Upper lobe of right lung (tissue), 1 donor: ENCODE results near the gene EIPR1. TPM values are rescaled to one million over a fixed set of nuclear protein-coding genes. Genes with fewer than 3 reads are reported as not detected.
A peak's percentile ranks its signal among the peaks of the same experiment; 100 is the strongest.
"Not testable (repeated sequence)": the region's sequence is repeated elsewhere in the genome, so short reads cannot be mapped to it uniquely, and the experiment has no call there.

Experiments
- ATAC-seq: fragments of 200-7000 bp; cut with Tn5 transposase; one replicate; pipeline ENCODE4 v1.9.1; 2020; ENCODE audit warnings: mild to moderate bottlenecking, moderate library complexity
- DNase-seq: peaks from one replicate; pipeline ENCODE4 v3.0.0-alpha.2; 2020
- H3K27ac ChIP-seq: fragments of 200-600 bp; one replicate; pipeline ENCODE4 v1.8.0; 2022
- H3K27me3 ChIP-seq: fragments of 200-600 bp; one replicate; pipeline ENCODE4 v1.8.0; 2022; ENCODE audit warnings: mild to moderate bottlenecking
- H3K36me3 ChIP-seq: fragments of 200-600 bp; one replicate; pipeline ENCODE4 v1.8.0; 2022
- H3K4me1 ChIP-seq: fragments of 200-600 bp; one replicate; pipeline ENCODE4 v1.8.0; 2022
- H3K4me3 ChIP-seq: fragments of 200-600 bp; one replicate; pipeline ENCODE4 v1.8.0; 2022; ENCODE audit warnings: mild to moderate bottlenecking
- H3K9me3 ChIP-seq: fragments of 200-600 bp; one replicate; pipeline ENCODE4 v1.8.0; 2022
- CTCF ChIP-seq: fragments of 200-600 bp; IDR thresholded peaks from one replicate; pipeline ENCODE4 v1.8.0; 2022; ENCODE audit warnings: antibody characterized with exemption
- intact Hi-C: fragments of 100-400 bp; cut with DNase I; formaldehyde crosslinking; loops from one replicate; pipeline ENCODE4 v1.11.0; 2022
- total RNA-seq: library from RNA; stranded (reverse); fragmentation: NEBNext Ultra II Directional; extraction: Animal tissue kit (Norgen Biotek cat#: 25700); gene quantifications from one replicate; pipeline ENCODE4 v1.2.1, GENCODE V29; 2021
- donor health status: DM: no; HTN: yes; CAD: no; lungs with severe emphysema.

The EIPR1 gene
- total RNA-seq, 1 donor from 2014 or later: 16.6 TPM

- intact Hi-C loops: no loop called here
- Histone ChIP-seq H3K4me1 (no peaks in the 10 kb centered on the region), H3K27ac (no peak overlapping the region), H3K4me3 (no peak overlapping the region), H3K36me3 (no peaks in the 10 kb centered on the region), H3K27me3 (no peaks in the 10 kb centered on the region), H3K9me3 (no peaks in the 10 kb centered on the region)
- TF ChIP-seq CTCF: no peak
- ATAC-seq: no peak
- DNase-seq: no peak
Observed at GRCh38 chr2:3365219-3365618, 12.4 kb downstream of the EIPR1 start.

GRCh38 chr2:3361518-3362389, 15.9 kb downstream of the EIPR1 start:
- intact Hi-C loops: no loop called here

GRCh38 chr2:3357926-3358325, 19.7 kb downstream of the EIPR1 start:
- H3K9me3 ChIP-seq: no peaks in the 10 kb centered on the region
- H3K27ac ChIP-seq: no peak overlapping the region
- no peaks in the 10 kb centered on the region for H3K4me1 ChIP-seq
- no peaks in the 10 kb centered on the region for H3K27me3 ChIP-seq
- ATAC-seq (no peak), DNase-seq (no peak)
- peaks cover 14% of the 10 kb centered on the region for H3K36me3 ChIP-seq
- no peak for TF ChIP-seq CTCF
- no peak overlapping the region for H3K4me3 ChIP-seq
- intact Hi-C loops: no loop called here

More at GRCh38 chr2:3361518-3362389, 15.9 kb downstream of the EIPR1 start:
- Histone ChIP-seq H3K27ac (no peak overlapping the region), H3K4me1 (no peaks in the 10 kb centered on the region), H3K36me3 (no peaks in the 10 kb centered on the region), H3K27me3 (no peaks in the 10 kb centered on the region), H3K9me3 (no peaks in the 10 kb centered on the region), H3K4me3 (no peak overlapping the region)
- TF ChIP-seq CTCF: no peak
- DNase-seq (no peak), ATAC-seq (peak; percentile 24)

GRCh38 chr2:3357446-3357845, 20.2 kb downstream of the EIPR1 start:
- H3K27ac ChIP-seq, intact Hi-C loops, H3K4me3 ChIP-seq, H3K27me3 ChIP-seq, H3K9me3 ChIP-seq, DNase-seq, H3K4me1 ChIP-seq: not testable (repeated sequence)
- peak; percentile 36 for ATAC-seq
- peaks cover 19% of the 10 kb centered on the region for H3K36me3 ChIP-seq

- no peaks in the 10 kb centered on the region for H3K27me3 ChIP-seq
- DNase-seq: no peak
- H3K9me3 ChIP-seq: no peaks in the 10 kb centered on the region
- H3K27ac ChIP-seq: no peak overlapping the region
- intact Hi-C loops: no loop called here
- H3K4me3 ChIP-seq: no peak overlapping the region
- no peaks in the 10 kb centered on the region for H3K4me1 ChIP-seq
- H3K36me3 ChIP-seq: peaks cover 19% of the 10 kb centered on the region
- no peak for TF ChIP-seq CTCF
- no peak for ATAC-seq
Observed at GRCh38 chr2:3356799-3357198, 20.8 kb downstream of the EIPR1 start.

GRCh38 chr2:3355951-3356569, 21.6 kb downstream of the EIPR1 start:
- no peak for ATAC-seq

More at GRCh38 chr2:3355951-3356569, 21.6 kb downstream of the EIPR1 start:
- no peaks in the 10 kb centered on the region for H3K4me1 ChIP-seq
- H3K36me3 ChIP-seq: peaks cover 19% of the 10 kb centered on the region
- DNase-seq: no peak
- intact Hi-C loops: no loop called here
- H3K9me3 ChIP-seq: no peaks in the 10 kb centered on the region
- H3K4me3 ChIP-seq: no peak overlapping the region
- no peak overlapping the region for H3K27ac ChIP-seq
- TF ChIP-seq CTCF: no peak
- H3K27me3 ChIP-seq: no peaks in the 10 kb centered on the region
